Measurements from ENCODE around the gene APOC4. TPM values are rescaled to one million over a fixed set of nuclear protein-coding genes. Genes with fewer than 3 reads are reported as not detected.

The APOC4 gene
- polyA plus RNA-seq, 1 of the 3 experiments (the other 2 are of a cell fraction) = not detected

DNA sequence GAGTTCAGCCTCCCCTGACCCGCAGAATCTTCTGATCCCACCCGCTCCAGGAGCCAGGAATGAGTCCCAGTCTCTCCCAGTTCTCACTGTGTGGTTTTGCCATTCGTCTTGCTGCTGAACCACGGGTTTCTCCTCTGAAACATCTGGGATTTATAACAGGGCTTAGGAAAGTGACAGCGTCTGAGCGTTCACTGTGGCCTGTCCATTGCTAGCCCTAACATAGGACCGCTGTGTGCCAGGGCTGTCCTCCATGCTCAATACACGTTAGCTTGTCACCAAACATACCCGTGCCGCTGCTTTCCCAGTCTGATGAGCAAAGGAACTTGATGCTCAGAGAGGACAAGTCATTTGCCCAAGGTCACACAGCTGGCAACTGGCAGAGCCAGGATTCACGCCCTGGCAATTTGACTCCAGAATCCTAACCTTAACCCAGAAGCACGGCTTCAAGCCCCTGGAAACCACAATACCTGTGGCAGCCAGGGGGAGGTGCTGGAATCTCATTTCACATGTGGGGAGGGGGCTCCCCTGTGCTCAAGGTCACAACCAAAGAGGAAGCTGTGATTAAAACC, 37.5 kb upstream of the APOC4 start:
- CTCF ChIA-PET = interaction anchor here (0.7 to 5.2 kb wide), 19 partner anchors 8 to 155 kb away, joined by 3 to 131 read pairs (median 5); partner anchors contain the start of genes APOC1, APOC2 and CLPTM1
- no peaks in the 10 kb centered on the region for H3K27me3 ChIP-seq (ENCODE audit: insufficient read depth)
- no peak overlapping the region for H3K4me2 ChIP-seq
- 83% methylated on average over 12 of the region's 12 CpGs for WGBS (ENCODE audit: low lambda C conversion rate)
- no peak overlapping the region for H2AFZ ChIP-seq (ENCODE audit: low read depth)
- H3K9me2 ChIP-seq = no peaks in the 10 kb centered on the region
- no peaks in the 10 kb centered on the region; the same call in 1 of the 2 replicates for H3K79me2 ChIP-seq (ENCODE audit: insufficient read depth)
- DNase-seq = peak; percentile 59
- H3K9ac ChIP-seq = no peak overlapping the region
- H3K4me1 ChIP-seq (ENCODE audit: control insufficient read depth in 1 of 2, insufficient read depth in 2 of 2, low read depth in 1 of 2, low read length in 1 of 2) = peaks cover 0 to 12% of the 10 kb centered on the region in 2 experiments; a peak in 1 of 4 replicates
- H4K20me1 ChIP-seq (ENCODE audit: insufficient read depth) = no peaks in the 10 kb centered on the region
- peaks cover 5 to 8% of the 10 kb centered on the region in 2 experiments for H3K36me3 ChIP-seq (replicated peaks in 1 of 2; ENCODE audit: control insufficient read depth in 1 of 2, insufficient read depth in 2 of 2, low read length in 1 of 2)
- no peak for TF ChIP-seq PBX3 (IDR thresholded peaks at IDR 0.05)
- TF ChIP-seq, protein P1, sequence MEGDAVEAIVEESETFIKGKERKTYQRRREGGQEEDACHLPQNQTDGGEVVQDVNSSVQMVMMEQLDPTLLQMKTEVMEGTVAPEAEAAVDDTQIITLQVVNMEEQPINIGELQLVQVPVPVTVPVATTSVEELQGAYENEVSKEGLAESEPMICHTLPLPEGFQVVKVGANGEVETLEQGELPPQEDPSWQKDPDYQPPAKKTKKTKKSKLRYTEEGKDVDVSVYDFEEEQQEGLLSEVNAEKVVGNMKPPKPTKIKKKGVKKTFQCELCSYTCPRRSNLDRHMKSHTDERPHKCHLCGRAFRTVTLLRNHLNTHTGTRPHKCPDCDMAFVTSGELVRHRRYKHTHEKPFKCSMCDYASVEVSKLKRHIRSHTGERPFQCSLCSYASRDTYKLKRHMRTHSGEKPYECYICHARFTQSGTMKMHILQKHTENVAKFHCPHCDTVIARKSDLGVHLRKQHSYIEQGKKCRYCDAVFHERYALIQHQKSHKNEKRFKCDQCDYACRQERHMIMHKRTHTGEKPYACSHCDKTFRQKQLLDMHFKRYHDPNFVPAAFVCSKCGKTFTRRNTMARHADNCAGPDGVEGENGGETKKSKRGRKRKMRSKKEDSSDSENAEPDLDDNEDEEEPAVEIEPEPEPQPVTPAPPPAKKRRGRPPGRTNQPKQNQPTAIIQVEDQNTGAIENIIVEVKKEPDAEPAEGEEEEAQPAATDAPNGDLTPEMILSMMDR (IDR thresholded peaks at IDR 0.05) = peak; percentile 46
- POLR2A ChIA-PET = interaction anchor here (0.6 kb wide), 1 partner anchor 193 kb away, joined by 4 read pairs; no protein-coding TSS in a partner anchor
- no peaks in the 10 kb centered on the region for H3K9me3 ChIP-seq
- peaks cover 15% of the 10 kb centered on the region for H3F3A ChIP-seq (replicated peaks; ENCODE audit: insufficient read depth)
- H3K4me3 ChIP-seq (ENCODE audit: low read depth in 2 of 2, low read length in 1 of 2) = no peak overlapping the region
- H3K27ac ChIP-seq (ENCODE audit: low read depth in 2 of 2, low read length in 1 of 2) = no peak overlapping the region

DNA sequence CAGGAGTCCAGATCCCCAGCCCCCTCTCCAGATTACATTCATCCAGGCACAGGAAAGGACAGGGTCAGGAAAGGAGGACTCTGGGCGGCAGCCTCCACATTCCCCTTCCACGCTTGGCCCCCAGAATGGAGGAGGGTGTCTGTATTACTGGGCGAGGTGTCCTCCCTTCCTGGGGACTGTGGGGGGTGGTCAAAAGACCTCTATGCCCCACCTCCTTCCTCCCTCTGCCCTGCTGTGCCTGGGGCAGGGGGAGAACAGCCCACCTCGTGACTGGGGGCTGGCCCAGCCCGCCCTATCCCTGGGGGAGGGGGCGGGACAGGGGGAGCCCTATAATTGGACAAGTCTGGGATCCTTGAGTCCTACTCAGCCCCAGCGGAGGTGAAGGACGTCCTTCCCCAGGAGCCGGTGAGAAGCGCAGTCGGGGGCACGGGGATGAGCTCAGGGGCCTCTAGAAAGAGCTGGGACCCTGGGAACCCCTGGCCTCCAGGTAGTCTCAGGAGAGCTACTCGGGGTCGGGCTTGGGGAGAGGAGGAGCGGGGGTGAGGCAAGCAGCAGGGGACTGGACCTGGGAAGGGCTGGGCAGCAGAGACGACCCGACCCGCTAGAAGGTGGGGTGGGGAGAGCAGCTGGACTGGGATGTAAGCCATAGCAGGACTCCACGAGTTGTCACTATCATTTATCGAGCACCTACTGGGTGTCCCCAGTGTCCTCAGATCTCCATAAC, 36.4 kb upstream of the APOC4 start, which contains the start of gene APOE:
Gene APOE (plus strand): TSS at position 360 of the 724 bp plus-strand sequence. CDS start 829 bp downstream, outside the sequence.
- no peaks in the 10 kb centered on the region for H4K20me1 ChIP-seq (ENCODE audit: insufficient read depth)
- no peak within 1 kb of the TSS for H3K27ac ChIP-seq (ENCODE audit: low read depth in 2 of 2, low read length in 1 of 2)
- DNase-seq = peak; percentile 57
- POLR2A ChIA-PET = interaction anchor here (0.5 to 0.7 kb wide), 2 partner anchors 10 to 11 kb away, joined by 3 read pairs; no protein-coding TSS in a partner anchor
- 17% methylated on average over 20 of the region's 20 CpGs for WGBS (ENCODE audit: low lambda C conversion rate)
- H3K36me3 ChIP-seq (replicated peaks in 1 of 2; ENCODE audit: control insufficient read depth in 1 of 2, insufficient read depth in 2 of 2, low read length in 1 of 2) = peaks cover 0 to 4% of the 10 kb centered on the region in 2 experiments
- H3F3A ChIP-seq (replicated peaks; ENCODE audit: insufficient read depth) = peaks cover 17% of the 10 kb centered on the region
- H3K9me3 ChIP-seq = no peaks in the 10 kb centered on the region
- H3K4me1 ChIP-seq (ENCODE audit: control insufficient read depth in 1 of 2, insufficient read depth in 2 of 2, low read depth in 1 of 2, low read length in 1 of 2) = peaks cover 0 to 12% of the 10 kb centered on the region in 2 experiments; a peak in 1 of 4 replicates
- no peaks in the 10 kb centered on the region for H3K79me2 ChIP-seq (ENCODE audit: insufficient read depth)
- peak within 1 kb of the TSS; percentile 37 for H3K4me2 ChIP-seq
- 0 out of 2 replicates have a peak within 1 kb of the TSS, but pooled peaks have one; percentile 62 for H2AFZ ChIP-seq (ENCODE audit: low read depth)
- H3K4me3 ChIP-seq (ENCODE audit: low read depth in 2 of 2, low read length in 1 of 2) = peak within 1 kb of the TSS in 1 of 2 experiments; percentile 36; a peak in 2 of 4 replicates
- CTCF ChIA-PET = interaction anchor here (0.8 to 5.2 kb wide), 3 partner anchors 9 to 55 kb away, joined by 3 to 131 read pairs (median 3); partner anchors contain the start of gene CLPTM1
- no peaks in the 10 kb centered on the region for H3K27me3 ChIP-seq (ENCODE audit: insufficient read depth)
- no peaks in the 10 kb centered on the region for H3K9me2 ChIP-seq
- no peak within 1 kb of the TSS for H3K9ac ChIP-seq
- TF ChIP-seq, protein P1 (IDR thresholded peaks at IDR 0.05) = no peak
- no peak for TF ChIP-seq NRF1 (IDR thresholded peaks at IDR 0.05; ENCODE audit: low read depth, low read length)
- TF ChIP-seq TAF1 (IDR thresholded peaks at IDR 0.05; ENCODE audit: borderline replicate concordance, low read depth, low read length) = no peak
- TF ChIP-seq RAD21 (IDR thresholded peaks at IDR 0.05; ENCODE audit: low read length) = no peak
- TF ChIP-seq, protein P2, sequence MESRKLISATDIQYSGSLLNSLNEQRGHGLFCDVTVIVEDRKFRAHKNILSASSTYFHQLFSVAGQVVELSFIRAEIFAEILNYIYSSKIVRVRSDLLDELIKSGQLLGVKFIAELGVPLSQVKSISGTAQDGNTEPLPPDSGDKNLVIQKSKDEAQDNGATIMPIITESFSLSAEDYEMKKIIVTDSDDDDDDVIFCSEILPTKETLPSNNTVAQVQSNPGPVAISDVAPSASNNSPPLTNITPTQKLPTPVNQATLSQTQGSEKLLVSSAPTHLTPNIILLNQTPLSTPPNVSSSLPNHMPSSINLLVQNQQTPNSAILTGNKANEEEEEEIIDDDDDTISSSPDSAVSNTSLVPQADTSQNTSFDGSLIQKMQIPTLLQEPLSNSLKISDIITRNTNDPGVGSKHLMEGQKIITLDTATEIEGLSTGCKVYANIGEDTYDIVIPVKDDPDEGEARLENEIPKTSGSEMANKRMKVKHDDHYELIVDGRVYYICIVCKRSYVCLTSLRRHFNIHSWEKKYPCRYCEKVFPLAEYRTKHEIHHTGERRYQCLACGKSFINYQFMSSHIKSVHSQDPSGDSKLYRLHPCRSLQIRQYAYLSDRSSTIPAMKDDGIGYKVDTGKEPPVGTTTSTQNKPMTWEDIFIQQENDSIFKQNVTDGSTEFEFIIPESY (IDR thresholded peaks at IDR 0.05; ENCODE audit: borderline replicate concordance, low read depth) = no peak
- TF ChIP-seq RXRA (IDR thresholded peaks at IDR 0.05; ENCODE audit: borderline replicate concordance, low read depth) = no peak
- no peak for TF ChIP-seq EZH2phosphoT487 (IDR thresholded peaks at IDR 0.05; ENCODE audit: borderline replicate concordance, low read depth)
- TF ChIP-seq, protein P3, sequence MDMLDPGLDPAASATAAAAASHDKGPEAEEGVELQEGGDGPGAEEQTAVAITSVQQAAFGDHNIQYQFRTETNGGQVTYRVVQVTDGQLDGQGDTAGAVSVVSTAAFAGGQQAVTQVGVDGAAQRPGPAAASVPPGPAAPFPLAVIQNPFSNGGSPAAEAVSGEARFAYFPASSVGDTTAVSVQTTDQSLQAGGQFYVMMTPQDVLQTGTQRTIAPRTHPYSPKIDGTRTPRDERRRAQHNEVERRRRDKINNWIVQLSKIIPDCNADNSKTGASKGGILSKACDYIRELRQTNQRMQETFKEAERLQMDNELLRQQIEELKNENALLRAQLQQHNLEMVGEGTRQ (IDR thresholded peaks at IDR 0.05; ENCODE audit: borderline replicate concordance, low read depth, low read length) = no peak
- no peak for TF ChIP-seq TEAD4 (IDR thresholded peaks at IDR 0.05; ENCODE audit: borderline replicate concordance, insufficient read depth)
- no peak for TF ChIP-seq PBX3 (IDR thresholded peaks at IDR 0.05)
- no peak for TF ChIP-seq CHD2 (IDR thresholded peaks at IDR 0.05; ENCODE audit: low read length, partially characterized antibody)
- no peak for TF ChIP-seq FOXJ3 (CRISPR knock-in tag; IDR thresholded peaks at IDR 0.05)

All from SK-N-SH (cell line).